ENCODE results near the gene KIAA0040.

Gene KIAA0040

DNA sequence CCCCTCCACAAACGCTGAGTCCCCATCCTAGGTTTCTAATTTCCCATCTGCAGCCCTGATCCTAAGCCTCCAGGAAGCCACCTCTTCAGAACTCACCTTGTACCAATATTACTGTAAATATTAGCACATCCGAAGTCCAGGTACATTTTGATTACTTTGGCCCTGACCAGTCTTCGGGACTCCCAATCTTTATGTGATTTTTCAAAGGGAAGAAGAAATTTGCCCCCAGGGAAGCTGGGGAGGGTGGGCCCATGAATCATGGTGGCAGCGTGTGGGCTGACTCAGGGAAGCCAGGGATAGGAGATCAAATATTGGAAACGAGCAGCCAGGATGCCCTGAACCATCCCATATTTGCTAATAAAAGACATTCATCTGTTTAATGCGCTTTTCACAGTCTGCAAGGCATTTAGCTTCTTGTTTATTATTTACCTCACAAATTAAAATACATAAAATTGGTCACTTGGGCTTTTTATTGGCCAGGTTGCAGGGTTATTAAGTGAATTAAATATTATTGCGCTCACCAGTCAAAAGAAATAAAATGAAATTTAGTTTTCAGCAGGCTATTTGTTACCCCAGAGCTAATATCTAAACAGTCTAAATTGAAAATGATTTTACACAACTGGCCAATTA, 46.6 kb downstream of the KIAA0040 start:
- no peak for DNase-seq (ENCODE audit: low read depth in 2 of 2, low spot score in 1 of 2)

DNA sequence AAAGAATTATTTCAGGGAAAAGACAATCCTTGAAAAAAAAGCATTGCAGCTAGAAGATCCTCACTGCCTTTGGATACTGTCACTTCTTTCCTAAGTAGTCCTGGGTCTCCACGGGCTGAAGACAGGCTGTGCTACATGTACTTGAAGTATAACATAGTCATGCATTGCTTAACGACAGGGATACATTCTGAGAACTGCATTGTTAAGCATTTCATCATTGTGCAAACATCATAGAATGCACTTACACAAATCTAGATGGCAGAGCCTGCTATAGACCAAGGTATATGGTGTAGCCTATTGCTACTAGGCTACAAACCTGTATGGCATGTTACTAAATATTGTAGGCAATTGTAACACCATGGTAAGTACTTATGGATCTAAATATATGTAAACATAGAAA, 54.0 kb downstream of the KIAA0040 start:
- DNase-seq (ENCODE audit: low read depth in 2 of 2, low spot score in 1 of 2), result no peak

DNA sequence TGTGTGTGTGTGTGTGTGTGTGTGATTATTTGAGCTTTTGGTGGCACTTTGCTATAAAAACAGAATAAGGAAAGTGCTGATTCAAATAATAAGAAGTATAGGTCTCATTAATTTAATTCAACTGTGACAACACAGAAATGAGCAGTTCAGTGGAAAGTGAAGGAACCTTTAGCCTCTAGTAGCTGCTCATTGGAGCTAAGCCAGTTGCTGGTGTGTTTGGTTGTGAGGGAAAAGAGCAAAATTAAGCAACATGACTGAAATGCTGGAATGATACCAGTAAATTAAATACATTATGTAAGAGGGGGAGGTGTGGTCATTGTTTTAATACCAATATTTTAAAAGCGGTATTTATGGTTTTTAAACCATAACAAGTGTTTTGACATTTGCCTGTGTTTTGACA, 55.2 kb downstream of the KIAA0040 start:
- no peak for DNase-seq (ENCODE audit: low read depth in 2 of 2, low spot score in 1 of 2)

- no peak for DNase-seq (ENCODE audit: low read depth in 2 of 2, low spot score in 1 of 2)
Observed at GRCh38 chr1:175136246-175136645, 56.3 kb downstream of the KIAA0040 start.

- DNase-seq (ENCODE audit: low read depth in 2 of 2, low spot score in 1 of 2), result no peak
Observed at GRCh38 chr1:175134500-175134899, 58.1 kb downstream of the KIAA0040 start.

DNA sequence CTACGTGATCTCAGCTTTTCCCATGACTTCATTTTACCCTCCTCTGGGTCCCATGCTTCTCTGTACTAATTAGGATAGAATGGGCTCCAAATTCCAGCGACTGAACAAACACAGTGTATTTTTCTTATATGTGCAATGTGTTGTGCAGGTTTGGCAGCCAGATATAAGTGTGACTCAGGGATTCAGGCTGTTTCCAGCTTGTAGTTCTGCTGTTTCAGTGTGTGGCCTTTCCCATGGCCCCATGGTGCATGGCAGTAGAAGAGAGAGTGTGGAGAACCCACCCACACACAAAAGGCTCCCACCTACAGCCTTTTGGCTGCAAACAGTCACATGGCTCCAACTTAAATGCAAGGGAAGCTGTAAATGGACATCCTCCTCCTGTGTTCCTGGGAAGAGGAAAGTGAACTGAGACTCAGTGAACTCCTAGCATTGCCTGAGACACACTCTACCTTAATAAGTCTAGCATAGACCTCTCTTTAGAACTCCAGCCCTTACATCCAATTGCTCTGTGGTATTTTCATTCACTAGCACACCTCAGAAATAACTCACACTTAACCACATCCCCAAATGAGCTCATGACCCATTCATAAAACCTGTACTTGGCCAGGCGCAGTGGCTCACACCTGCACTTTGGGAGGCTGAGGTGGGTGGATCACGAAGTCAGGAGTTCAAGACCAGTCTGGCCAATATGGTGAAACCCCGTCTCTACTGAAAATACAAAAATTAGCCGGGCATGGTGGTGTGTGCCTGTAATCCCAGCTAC, 58.7 kb downstream of the KIAA0040 start:
- DNase-seq (ENCODE audit: low read depth in 2 of 2, low spot score in 1 of 2), result no peak

- DNase-seq (ENCODE audit: low read depth in 2 of 2, low spot score in 1 of 2), result no peak
Observed at GRCh38 chr1:175132436-175132835, 60.1 kb downstream of the KIAA0040 start.

- no peak for DNase-seq (ENCODE audit: low read depth in 2 of 2, low spot score in 1 of 2)
Observed at GRCh38 chr1:175131095-175131494, 61.5 kb downstream of the KIAA0040 start.

DNA sequence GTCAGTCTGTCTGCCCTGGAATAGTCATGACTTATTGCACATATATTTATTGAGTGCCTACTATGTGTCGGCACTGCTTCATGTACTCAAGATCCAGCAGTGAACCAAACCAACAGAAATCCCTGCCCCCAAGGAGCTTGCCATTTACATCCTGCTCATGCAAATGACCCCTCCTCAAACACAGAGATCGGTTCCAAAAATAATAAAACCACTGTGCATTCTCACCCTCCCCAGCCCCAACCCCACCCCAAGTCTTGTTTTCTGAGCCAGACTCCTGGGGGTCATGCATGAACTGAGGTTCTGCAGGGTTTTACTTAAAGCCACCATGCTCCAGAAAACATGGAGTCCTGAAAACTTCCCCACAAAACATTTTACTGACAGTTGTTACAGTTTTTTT, 61.9 kb downstream of the KIAA0040 start:
- DNase-seq (ENCODE audit: low read depth in 2 of 2, low spot score in 1 of 2), result no peak

DNA sequence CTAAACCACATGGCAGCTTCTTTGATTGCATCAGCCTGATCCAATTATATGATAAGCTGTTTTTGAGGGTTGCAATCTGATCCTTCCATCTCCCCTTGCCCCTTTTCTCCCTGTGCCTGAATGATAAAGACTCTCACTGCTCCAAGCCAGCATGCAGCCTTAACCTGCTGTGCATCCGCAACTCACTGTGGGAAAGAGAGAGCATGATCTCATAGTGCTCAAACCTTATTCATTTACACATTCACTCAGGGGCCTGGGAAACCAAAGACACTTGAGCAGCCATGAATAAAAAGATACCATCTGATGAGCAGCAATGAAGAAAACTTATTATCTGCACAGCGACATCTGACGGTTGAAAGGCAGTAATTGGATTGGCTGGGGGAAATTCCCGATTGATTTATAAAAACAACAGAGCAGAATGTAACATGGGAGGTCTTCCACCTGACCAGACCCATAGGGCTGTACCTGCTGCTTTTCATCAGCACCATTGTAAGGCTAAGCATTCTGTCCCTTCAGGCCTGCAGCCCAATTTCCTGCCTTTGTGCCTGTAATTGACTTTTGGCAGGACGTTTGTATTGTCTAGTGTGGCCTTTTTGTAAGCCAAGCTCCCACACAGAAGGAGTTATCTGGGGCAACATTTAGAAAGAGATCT, 62.5 kb downstream of the KIAA0040 start:
- DNase-seq (ENCODE audit: low read depth in 2 of 2, low spot score in 1 of 2), result no peak

- DNase-seq (ENCODE audit: low read depth in 2 of 2, low spot score in 1 of 2), result no peak
Observed at GRCh38 chr1:175129644-175129996, 63.0 kb downstream of the KIAA0040 start.

DNA sequence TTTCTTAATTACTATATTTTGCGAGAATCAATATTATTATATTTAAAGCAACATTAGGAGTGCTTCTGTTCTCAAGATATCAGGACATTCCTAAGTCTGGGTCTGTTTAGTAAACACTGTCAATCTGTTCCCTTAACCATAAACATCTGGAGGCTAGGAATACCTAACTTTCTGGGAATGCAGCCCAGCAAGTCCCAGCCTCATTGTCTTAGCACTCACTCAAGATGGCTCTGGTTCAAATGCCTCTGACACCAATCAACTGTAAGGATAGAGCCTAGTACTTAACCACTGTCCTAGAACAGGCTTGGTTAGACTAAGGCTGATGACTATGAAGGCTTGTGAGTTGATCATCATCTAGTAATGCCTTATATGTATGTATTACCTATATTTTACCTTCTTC, 63.4 kb downstream of the KIAA0040 start:
- DNase-seq (ENCODE audit: low read depth in 2 of 2, low spot score in 1 of 2), result no peak

- no peak for DNase-seq (ENCODE audit: low read depth in 2 of 2, low spot score in 1 of 2)
Observed at GRCh38 chr1:175128523-175128922, 64.1 kb downstream of the KIAA0040 start.

GRCh38 chr1:175127565-175127964, 65.0 kb downstream of the KIAA0040 start:
- DNase-seq (ENCODE audit: low read depth in 2 of 2, low spot score in 1 of 2), result no peak

- DNase-seq (ENCODE audit: low read depth in 2 of 2, low spot score in 1 of 2), result no peak
Observed at GRCh38 chr1:175126347-175126746, 66.2 kb downstream of the KIAA0040 start.

DNA sequence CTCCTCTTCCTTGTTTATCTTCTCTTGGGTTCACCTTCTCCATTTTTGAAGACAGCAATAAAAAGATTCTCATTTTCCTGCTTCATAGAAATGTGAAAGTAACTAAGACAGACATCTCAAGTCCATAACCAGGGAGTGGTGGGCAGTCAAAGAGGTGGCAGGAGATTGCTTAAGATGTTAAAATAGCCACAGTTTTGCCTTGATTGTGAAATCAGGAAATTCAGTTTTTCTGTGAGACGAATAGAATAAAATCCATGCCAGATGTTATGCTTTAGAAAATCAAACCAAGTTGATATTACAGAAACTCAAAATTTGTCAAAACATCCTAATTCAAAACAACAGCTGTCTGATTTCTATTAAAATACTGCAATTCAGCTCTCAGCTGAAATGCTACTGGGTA, 67.7 kb downstream of the KIAA0040 start:
- DNase-seq (ENCODE audit: low read depth in 2 of 2, low spot score in 1 of 2), result no peak

- no peak for DNase-seq (ENCODE audit: low read depth in 2 of 2, low spot score in 1 of 2)
Observed at GRCh38 chr1:175120511-175120910, 72.1 kb downstream of the KIAA0040 start.

DNA sequence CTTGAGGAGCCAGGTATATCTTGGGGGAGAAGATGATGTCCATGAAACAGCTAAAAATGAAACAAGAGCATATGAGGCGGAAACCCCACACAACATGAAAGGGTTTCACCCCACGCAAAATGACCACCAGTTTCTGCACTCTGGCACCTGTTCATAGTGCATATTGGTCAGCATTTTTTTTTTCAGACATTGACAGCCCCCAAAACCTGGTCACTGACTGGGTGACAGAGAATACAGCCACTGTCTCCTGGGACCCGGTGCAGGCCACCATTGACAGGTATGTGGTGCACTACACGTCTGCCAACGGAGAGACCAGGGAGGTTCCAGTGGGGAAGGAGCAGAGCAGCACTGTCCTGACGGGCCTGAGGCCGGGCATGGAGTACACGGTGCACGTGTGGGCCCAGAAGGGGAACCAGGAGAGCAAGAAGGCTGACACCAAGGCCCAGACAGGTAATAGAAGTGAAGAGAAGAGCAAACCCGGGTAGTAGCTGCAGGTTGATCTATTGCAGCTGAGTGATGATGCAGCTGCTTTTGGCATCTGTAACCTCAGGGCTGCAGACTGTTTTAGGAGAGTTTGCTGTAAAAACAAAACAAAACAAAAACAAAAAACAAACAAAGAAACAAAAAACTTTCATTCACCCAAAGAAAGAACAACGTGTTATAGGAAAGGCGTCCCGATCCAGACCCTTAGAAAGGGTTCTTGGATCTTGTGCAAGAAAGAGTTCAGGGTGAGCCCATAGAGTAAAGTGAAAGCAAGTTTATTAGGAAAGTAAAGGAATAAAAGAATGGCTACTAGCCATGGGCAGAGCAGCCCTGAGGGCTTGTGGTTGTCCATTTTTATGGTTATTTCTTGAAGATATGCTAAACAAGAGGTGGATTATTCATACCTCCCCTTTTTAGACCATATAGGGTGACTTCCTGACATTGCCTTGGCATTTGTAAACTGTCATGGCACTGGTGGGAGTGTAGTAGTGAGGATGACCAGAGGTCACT, 73.9 kb downstream of the KIAA0040 start:
- DNase-seq (ENCODE audit: low read depth in 2 of 2, low spot score in 1 of 2), result no peak

DNA sequence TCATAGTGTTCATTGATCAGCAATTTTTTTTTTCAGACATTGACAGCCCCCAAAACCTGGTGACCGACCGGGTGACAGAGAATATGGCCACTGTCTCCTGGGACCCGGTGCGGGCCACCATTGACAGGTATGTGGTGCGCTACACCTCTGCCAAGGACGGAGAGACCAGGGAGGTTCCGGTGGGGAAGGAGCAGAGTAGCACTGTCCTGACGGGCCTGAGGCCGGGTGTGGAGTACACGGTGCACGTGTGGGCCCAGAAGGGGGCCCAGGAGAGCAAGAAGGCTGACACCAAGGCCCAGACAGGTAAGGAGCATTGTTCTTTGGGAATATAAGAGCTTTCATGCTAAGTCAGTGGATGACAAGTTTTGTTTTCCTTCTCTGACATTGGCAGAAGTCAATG, 75.7 kb downstream of the KIAA0040 start:
- DNase-seq (ENCODE audit: low read depth in 2 of 2, low spot score in 1 of 2), result no peak

GRCh38 chr1:175116210-175116798, 76.3 kb downstream of the KIAA0040 start:
- DNase-seq (ENCODE audit: low read depth in 2 of 2, low spot score in 1 of 2), result no peak

DNA sequence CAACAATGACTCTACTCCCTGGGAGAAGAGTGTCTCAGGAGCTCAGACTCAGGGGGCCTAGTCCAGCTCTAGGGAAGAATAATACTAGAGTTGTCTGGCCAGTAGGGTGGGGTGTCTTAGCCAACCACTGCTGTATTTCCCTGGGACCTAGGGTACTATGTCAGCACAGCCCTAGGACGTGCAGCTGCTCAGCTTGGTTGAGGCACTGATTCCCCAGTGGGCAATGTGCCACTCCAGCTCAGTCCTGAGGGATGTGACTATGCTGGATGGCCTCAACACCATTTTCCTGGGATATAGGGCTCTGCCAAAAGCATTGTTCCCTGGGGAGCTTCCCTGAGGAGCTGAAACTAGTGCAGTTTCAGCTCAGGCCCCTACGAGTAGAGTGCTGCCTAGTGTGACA, 77.6 kb downstream of the KIAA0040 start:
- DNase-seq (ENCODE audit: low read depth in 2 of 2, low spot score in 1 of 2), result no peak

All from stimulated activated CD8-positive, alpha-beta memory T cell treated with anti-CD3 and anti-CD28 coated beads, Interleukin-4, amount 100 ng/mL, for 1 hour (primary cell).